SK-N-SH treated with all-trans-retinoic acid at 6 μM for 48 hours (cell line): ENCODE measurements around the gene IFTAP.

Experiments
- ATAC-seq: fragments of 200-7000 bp; cut with Tn5 transposase; 3 replicates; pipeline ENCODE4 v1.9.1; 2020; ENCODE audit warnings: mild to moderate bottlenecking, moderate library complexity
- ARNTL ChIP-seq: fragments of 450-650 bp; formaldehyde crosslinking; IDR thresholded peaks from 2 replicates; pipeline ENCODE4 v1.5.0; 2020; ENCODE audit warnings: low read depth, mild to moderate bottlenecking, moderate library complexity, borderline replicate concordance
- BACH2 ChIP-seq: fragments of 250-450 bp; sonication (Bioruptor Pico); IDR thresholded peaks from 2 replicates; pipeline ENCODE4 v1.9.0; 2021; ENCODE audit warnings: mild to moderate bottlenecking, borderline replicate concordance
- CSDC2 ChIP-seq: fragments of 250-450 bp; sonication (Bioruptor Pico); IDR thresholded peaks from 2 replicates; pipeline ENCODE4 v1.5.0; 2020; ENCODE audit warnings: mild to moderate bottlenecking, moderate library complexity
- CSRNP3 ChIP-seq: fragments of 250-450 bp; sonication (Bioruptor Pico); IDR thresholded peaks from 2 replicates; pipeline ENCODE4 v1.5.1; 2021; ENCODE audit warnings: mild to moderate bottlenecking, moderate library complexity
- ESRRG ChIP-seq: fragments of 250-450 bp; sonication (Bioruptor Pico); IDR thresholded peaks from 2 replicates; pipeline ENCODE4 v1.6.1; 2021; ENCODE audit warnings: mild to moderate bottlenecking
- GLIS3 ChIP-seq: fragments of 250-450 bp; sonication (Bioruptor Pico); IDR thresholded peaks from 2 replicates; pipeline ENCODE4 v1.5.0; 2020; ENCODE audit warnings: mild to moderate bottlenecking, moderate library complexity
- ISL1 ChIP-seq: fragments of 250-450 bp; sonication (Bioruptor Pico); IDR thresholded peaks from 2 replicates; pipeline ENCODE4 v2.1.2; 2022; ENCODE audit warnings: mild to moderate bottlenecking, moderate library complexity
- OSR1 ChIP-seq: fragments of 250-450 bp; sonication (Bioruptor Pico); IDR thresholded peaks from 2 replicates; pipeline ENCODE4 v1.8.0; 2022; ENCODE audit warnings: moderate library complexity, mild to moderate bottlenecking, inconsistent platforms
- PPARA ChIP-seq: fragments of 250-450 bp; sonication (Bioruptor Pico); IDR thresholded peaks from 2 replicates; pipeline ENCODE4 v1.5.0; 2020; ENCODE audit warnings: mild to moderate bottlenecking, borderline replicate concordance
- RARB ChIP-seq: fragments of 250-450 bp; sonication (Bioruptor Pico); IDR thresholded peaks from 2 replicates; pipeline ENCODE4 v1.8.0; 2021; ENCODE audit warnings: mild to moderate bottlenecking, moderate library complexity
- SNAI2 ChIP-seq: fragments of 250-450 bp; sonication (Bioruptor Pico); IDR thresholded peaks from 2 replicates; pipeline ENCODE4 v1.5.0; 2020; ENCODE audit warnings: mild to moderate bottlenecking, moderate library complexity
- TCF4 ChIP-seq: fragments of 250-450 bp; sonication (Bioruptor Pico); IDR thresholded peaks from 2 replicates; pipeline ENCODE4 v1.8.0; 2021; ENCODE audit warnings: mild to moderate bottlenecking, moderate library complexity, borderline replicate concordance
- TOX ChIP-seq: fragments of 250-450 bp; sonication (Bioruptor Pico); IDR thresholded peaks from 2 replicates; pipeline ENCODE4 v1.8.0; 2021; ENCODE audit warnings: mild to moderate bottlenecking, moderate library complexity, borderline replicate concordance
- TSHZ2 ChIP-seq: fragments of 250-450 bp; sonication (Bioruptor Pico); IDR thresholded peaks from 2 replicates; pipeline ENCODE4 v1.5.0; 2020; ENCODE audit warnings: mild to moderate bottlenecking, moderate library complexity
- ZC3H10 ChIP-seq: fragments of 250-450 bp; sonication (Bioruptor Pico); IDR thresholded peaks from 2 replicates; pipeline ENCODE4 v1.5.1; 2021; ENCODE audit warnings: mild to moderate bottlenecking, moderate library complexity
- ZFP3 ChIP-seq: fragments of 250-450 bp; sonication (Bioruptor Pico); IDR thresholded peaks from 2 replicates; pipeline ENCODE4 v1.5.0; 2020; ENCODE audit warnings: mild to moderate bottlenecking, moderate library complexity
- ZFP30 ChIP-seq: fragments of 450-650 bp; formaldehyde crosslinking; IDR thresholded peaks from 2 replicates; pipeline ENCODE4 v1.5.0; 2022; ENCODE audit warnings: mild to moderate bottlenecking, moderate library complexity
- ZNF565 ChIP-seq: fragments of 450-650 bp; formaldehyde crosslinking; conservative IDR thresholded peaks from 2 replicates; pipeline ENCODE4 v1.5.0; 2020; ENCODE audit warnings: low read depth, mild to moderate bottlenecking, moderate library complexity
- ZNF8 ChIP-seq: fragments of 450-650 bp; formaldehyde crosslinking; IDR thresholded peaks from 2 replicates; pipeline ENCODE4 v1.5.0; 2020; ENCODE audit warnings: mild to moderate bottlenecking, moderate library complexity
- TF ChIP-seq, protein P1 (sequence below): fragments of 250-450 bp; sonication (Bioruptor Pico); IDR thresholded peaks from 2 replicates; pipeline ENCODE4 v1.8.0; 2020; ENCODE audit warnings: mild to moderate bottlenecking, moderate library complexity, borderline replicate concordance
- TF ChIP-seq, protein P2 (sequence below): fragments of 250-450 bp; sonication (Bioruptor Pico); IDR thresholded peaks from 2 replicates; pipeline ENCODE4 v1.8.0; 2021; ENCODE audit warnings: low read depth, mild to moderate bottlenecking, moderate library complexity, borderline replicate concordance

IFTAP gene

GRCh38 chr11:36622431-36623136, 28.3 kb downstream of the IFTAP start:
- ATAC-seq, result peak; percentile 98
- TF ChIP-seq OSR1 (CRISPR knock-in tag), result no peak
- no peak for TF ChIP-seq PPARA (CRISPR knock-in tag)
- no peak for TF ChIP-seq ZFP3 (CRISPR knock-in tag)
- TF ChIP-seq RARB, result no peak
- no peak for TF ChIP-seq CSDC2 (CRISPR knock-in tag)
- no peak for TF ChIP-seq ZNF8
- no peak for TF ChIP-seq BACH2 (CRISPR knock-in tag)
- TF ChIP-seq TSHZ2 (CRISPR knock-in tag), result no peak
- TF ChIP-seq SNAI2 (CRISPR knock-in tag), result no peak

DNA sequence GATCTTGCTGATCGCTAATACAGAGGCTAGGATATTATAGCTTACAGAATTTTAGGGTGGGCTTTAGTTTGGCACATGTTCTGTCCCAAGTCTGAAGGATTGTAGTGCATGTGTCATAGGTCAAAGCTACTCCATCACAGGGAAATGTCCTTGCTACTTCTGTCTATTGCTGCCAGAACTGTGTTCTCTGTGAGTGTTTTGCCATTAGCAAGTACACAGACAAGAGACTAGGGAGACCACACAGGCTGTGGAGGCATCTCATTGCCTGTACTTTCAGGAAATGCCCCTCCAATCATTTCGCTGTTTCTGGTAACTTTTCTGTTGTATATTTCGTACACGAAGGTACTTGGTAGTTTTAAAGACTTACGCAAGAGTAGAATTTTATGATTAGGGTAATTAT, 29.2 kb downstream of the IFTAP start:
- TF ChIP-seq ISL1 (CRISPR knock-in tag) (no peak), TCF4 (CRISPR knock-in tag) (no peak), BACH2 (CRISPR knock-in tag) (no peak), ZFP30 (no peak), TOX (CRISPR knock-in tag) (no peak), ZNF8 (no peak), ESRRG (CRISPR knock-in tag) (no peak), TSHZ2 (CRISPR knock-in tag) (no peak), SNAI2 (CRISPR knock-in tag) (no peak), ZC3H10 (CRISPR knock-in tag) (no peak), ARNTL (CRISPR knock-in tag) (no peak)
- TF ChIP-seq, protein P1, sequence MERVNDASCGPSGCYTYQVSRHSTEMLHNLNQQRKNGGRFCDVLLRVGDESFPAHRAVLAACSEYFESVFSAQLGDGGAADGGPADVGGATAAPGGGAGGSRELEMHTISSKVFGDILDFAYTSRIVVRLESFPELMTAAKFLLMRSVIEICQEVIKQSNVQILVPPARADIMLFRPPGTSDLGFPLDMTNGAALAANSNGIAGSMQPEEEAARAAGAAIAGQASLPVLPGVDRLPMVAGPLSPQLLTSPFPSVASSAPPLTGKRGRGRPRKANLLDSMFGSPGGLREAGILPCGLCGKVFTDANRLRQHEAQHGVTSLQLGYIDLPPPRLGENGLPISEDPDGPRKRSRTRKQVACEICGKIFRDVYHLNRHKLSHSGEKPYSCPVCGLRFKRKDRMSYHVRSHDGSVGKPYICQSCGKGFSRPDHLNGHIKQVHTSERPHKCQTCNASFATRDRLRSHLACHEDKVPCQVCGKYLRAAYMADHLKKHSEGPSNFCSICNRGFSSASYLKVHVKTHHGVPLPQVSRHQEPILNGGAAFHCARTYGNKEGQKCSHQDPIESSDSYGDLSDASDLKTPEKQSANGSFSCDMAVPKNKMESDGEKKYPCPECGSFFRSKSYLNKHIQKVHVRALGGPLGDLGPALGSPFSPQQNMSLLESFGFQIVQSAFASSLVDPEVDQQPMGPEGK (CRISPR knock-in tag), result no peak
- TF ChIP-seq, protein P2, sequence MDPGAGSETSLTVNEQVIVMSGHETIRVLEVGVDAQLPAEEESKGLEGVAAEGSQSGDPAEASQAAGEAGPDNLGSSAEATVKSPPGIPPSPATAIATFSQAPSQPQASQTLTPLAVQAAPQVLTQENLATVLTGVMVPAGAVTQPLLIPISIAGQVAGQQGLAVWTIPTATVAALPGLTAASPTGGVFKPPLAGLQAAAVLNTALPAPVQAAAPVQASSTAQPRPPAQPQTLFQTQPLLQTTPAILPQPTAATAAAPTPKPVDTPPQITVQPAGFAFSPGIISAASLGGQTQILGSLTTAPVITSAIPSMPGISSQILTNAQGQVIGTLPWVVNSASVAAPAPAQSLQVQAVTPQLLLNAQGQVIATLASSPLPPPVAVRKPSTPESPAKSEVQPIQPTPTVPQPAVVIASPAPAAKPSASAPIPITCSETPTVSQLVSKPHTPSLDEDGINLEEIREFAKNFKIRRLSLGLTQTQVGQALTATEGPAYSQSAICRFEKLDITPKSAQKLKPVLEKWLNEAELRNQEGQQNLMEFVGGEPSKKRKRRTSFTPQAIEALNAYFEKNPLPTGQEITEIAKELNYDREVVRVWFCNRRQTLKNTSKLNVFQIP (CRISPR knock-in tag), result no peak
- ATAC-seq, result no peak

- TF ChIP-seq TOX (CRISPR knock-in tag) (no peak), CSRNP3 (CRISPR knock-in tag) (no peak), ZNF565 (CRISPR knock-in tag) (no peak), ZFP30 (no peak), ZFP3 (CRISPR knock-in tag) (no peak), GLIS3 (CRISPR knock-in tag) (no peak), ZC3H10 (CRISPR knock-in tag) (no peak), BACH2 (CRISPR knock-in tag) (no peak), ESRRG (CRISPR knock-in tag) (no peak), OSR1 (CRISPR knock-in tag) (no peak)
- TF ChIP-seq, protein P2 (CRISPR knock-in tag), result no peak
- TF ChIP-seq, protein P1 (CRISPR knock-in tag), result no peak
- ATAC-seq, result no peak
These were observed 32.7 kb downstream of the IFTAP start for GRCh38 chr11:36627006-36627405.
